Measurements from ENCODE around the gene DNASE2B. TPM values are rescaled to one million over a fixed set of nuclear protein-coding genes. Genes with fewer than 3 reads are reported as not detected.

DNASE2B gene
- total RNA-seq, 1 donor from 2014 or later = not detected

- Mint-ChIP-seq H3K4me3 (no peak overlapping the region), H3K27me3 (ENCODE audit: low read depth) (no peaks in the 10 kb centered on the region), H3K4me1 (no peaks in the 10 kb centered on the region), H3K27ac (no peak overlapping the region), H3K9me3 (peaks cover 21% of the 10 kb centered on the region), H3K36me3 (peaks cover 3% of the 10 kb centered on the region)
- DNase-seq (ENCODE audit: low spot score in 2 of 2, unreplicated experiment in 2 of 2) = no peak
- TF ChIP-seq, protein P1, sequence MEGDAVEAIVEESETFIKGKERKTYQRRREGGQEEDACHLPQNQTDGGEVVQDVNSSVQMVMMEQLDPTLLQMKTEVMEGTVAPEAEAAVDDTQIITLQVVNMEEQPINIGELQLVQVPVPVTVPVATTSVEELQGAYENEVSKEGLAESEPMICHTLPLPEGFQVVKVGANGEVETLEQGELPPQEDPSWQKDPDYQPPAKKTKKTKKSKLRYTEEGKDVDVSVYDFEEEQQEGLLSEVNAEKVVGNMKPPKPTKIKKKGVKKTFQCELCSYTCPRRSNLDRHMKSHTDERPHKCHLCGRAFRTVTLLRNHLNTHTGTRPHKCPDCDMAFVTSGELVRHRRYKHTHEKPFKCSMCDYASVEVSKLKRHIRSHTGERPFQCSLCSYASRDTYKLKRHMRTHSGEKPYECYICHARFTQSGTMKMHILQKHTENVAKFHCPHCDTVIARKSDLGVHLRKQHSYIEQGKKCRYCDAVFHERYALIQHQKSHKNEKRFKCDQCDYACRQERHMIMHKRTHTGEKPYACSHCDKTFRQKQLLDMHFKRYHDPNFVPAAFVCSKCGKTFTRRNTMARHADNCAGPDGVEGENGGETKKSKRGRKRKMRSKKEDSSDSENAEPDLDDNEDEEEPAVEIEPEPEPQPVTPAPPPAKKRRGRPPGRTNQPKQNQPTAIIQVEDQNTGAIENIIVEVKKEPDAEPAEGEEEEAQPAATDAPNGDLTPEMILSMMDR (IDR thresholded peaks at IDR 0.05; ENCODE audit: unreplicated experiment) = no peak
Measured at GRCh38 chr1:84368441-84368840, 29.8 kb upstream of the DNASE2B start.

DNA sequence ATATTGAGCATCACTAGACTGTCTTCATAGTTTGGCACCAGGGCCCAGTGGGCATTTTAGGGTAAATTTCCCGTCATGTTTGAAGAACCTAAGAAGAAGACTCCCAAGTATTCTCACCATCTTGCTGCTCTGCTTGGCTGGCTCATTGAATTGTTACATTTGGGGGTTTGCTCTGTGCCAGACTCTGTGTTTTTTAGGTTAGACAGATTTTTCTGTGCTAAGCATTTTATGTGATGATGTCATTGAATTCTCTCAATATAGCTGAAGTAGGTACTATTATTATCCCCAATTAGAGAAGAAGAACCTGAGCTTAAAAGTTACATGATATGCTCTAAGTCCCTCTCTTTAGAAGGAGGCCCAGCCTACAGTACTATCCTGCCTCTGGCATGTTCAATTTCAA lies 28.0 kb upstream of the DNASE2B start:
- peaks cover 3% of the 10 kb centered on the region for H3K36me3 Mint-ChIP-seq
- no peaks in the 10 kb centered on the region for H3K4me1 Mint-ChIP-seq
- H3K27me3 Mint-ChIP-seq (ENCODE audit: low read depth) = no peaks in the 10 kb centered on the region
- no peak for DNase-seq (ENCODE audit: low spot score in 2 of 2, unreplicated experiment in 2 of 2)
- TF ChIP-seq, protein P1 (IDR thresholded peaks at IDR 0.05; ENCODE audit: unreplicated experiment) = no peak
- no peak overlapping the region for H3K27ac Mint-ChIP-seq
- H3K9me3 Mint-ChIP-seq = peaks cover 21% of the 10 kb centered on the region
- H3K4me3 Mint-ChIP-seq = no peak overlapping the region

DNA sequence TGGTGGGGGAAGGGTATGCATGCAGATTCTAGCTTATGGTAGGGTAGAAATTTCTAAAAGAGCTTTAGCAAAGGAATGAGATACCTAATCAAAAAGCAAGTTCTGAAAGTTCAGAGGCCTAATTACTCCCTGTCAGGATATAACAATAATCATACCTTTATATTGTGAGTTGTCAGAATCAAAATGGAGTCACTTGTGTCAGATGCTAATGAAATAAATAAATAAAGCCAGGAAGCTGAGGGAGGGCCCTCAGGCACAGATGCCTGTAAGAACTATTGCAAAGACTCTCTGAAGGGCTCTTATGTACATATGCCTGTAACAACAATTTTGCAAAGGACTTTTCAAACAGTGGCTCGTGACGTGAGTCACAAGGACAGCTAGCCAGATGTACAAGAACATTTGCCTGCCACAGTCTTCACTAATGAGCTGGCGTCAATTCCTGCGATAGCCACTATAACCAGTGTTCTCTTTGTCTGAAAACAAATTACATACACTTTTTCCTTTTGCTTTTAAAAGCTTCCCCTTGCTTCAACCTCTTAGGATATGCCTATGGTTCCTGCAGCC lies 27.4 kb upstream of the DNASE2B start:
- no peak for DNase-seq (ENCODE audit: low spot score in 2 of 2, unreplicated experiment in 2 of 2)
- peaks cover 3% of the 10 kb centered on the region for H3K36me3 Mint-ChIP-seq
- no peak overlapping the region for H3K4me3 Mint-ChIP-seq
- TF ChIP-seq, protein P1 (IDR thresholded peaks at IDR 0.05; ENCODE audit: unreplicated experiment) = no peak
- no peak overlapping the region for H3K27ac Mint-ChIP-seq
- no peaks in the 10 kb centered on the region for H3K27me3 Mint-ChIP-seq (ENCODE audit: low read depth)
- peaks cover 21% of the 10 kb centered on the region for H3K9me3 Mint-ChIP-seq
- no peaks in the 10 kb centered on the region for H3K4me1 Mint-ChIP-seq

GRCh38 chr1:84373436-84374141 lies 24.7 kb upstream of the DNASE2B start:
- H3K4me1 Mint-ChIP-seq = peaks cover 4% of the 10 kb centered on the region
- no peak for DNase-seq (ENCODE audit: low spot score in 2 of 2, unreplicated experiment in 2 of 2)
- no peaks in the 10 kb centered on the region for H3K36me3 Mint-ChIP-seq
- no peaks in the 10 kb centered on the region for H3K27me3 Mint-ChIP-seq (ENCODE audit: low read depth)
- no peak overlapping the region for H3K27ac Mint-ChIP-seq
- TF ChIP-seq, protein P1 (IDR thresholded peaks at IDR 0.05; ENCODE audit: unreplicated experiment) = no peak
- H3K9me3 Mint-ChIP-seq = peaks cover 14% of the 10 kb centered on the region
- no peak overlapping the region for H3K4me3 Mint-ChIP-seq

DNA sequence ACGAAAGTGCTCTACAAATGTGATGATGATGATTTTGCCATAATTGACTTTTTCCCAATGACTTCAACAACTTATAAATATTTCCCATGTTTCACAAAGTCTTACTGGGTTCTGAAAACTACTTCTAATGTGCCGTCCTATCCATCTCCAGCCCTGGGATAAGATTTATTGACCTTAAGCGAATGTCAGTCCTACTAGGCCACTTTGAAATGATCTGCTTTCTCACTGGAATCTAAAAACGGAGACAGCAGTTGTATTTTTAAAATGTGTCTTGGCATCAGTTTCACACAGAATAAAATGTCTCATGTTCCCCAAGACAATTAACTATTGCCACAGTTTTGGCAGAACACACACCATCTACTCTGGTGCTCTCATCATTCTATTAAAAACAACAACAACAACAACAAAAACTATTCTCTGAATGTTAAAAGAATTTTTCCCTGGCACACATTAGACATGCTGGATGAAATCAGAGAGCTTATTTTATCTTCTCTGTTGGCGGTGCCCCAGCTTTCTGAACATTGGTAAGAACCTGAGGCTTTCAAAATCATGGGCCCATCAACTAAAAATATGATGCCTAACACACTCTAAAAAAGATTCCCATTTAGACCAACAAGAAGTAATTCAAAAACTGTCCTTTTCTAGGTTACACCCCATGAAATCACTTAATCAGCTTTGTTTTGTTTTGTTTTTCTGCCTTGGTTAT lies 23.1 kb upstream of the DNASE2B start:
- Mint-ChIP-seq H3K27ac (no peak overlapping the region), H3K4me1 (peaks cover 4% of the 10 kb centered on the region), H3K4me3 (no peak overlapping the region), H3K27me3 (ENCODE audit: low read depth) (no peaks in the 10 kb centered on the region), H3K9me3 (peaks cover 5% of the 10 kb centered on the region), H3K36me3 (no peaks in the 10 kb centered on the region)
- no peak for DNase-seq (ENCODE audit: low spot score in 2 of 2, unreplicated experiment in 2 of 2)
- TF ChIP-seq, protein P1 (IDR thresholded peaks at IDR 0.05; ENCODE audit: unreplicated experiment) = no peak
